CD4-positive, alpha-beta T cell (primary cell): Measurements from ENCODE around the gene RASA1. TPM values are rescaled to one million over a fixed set of nuclear protein-coding genes. Genes with fewer than 3 reads are reported as not detected.
"Not testable (repeated sequence)": the region's sequence is repeated elsewhere in the genome, so short reads cannot be mapped to it uniquely, and the experiment has no call there.

ENCODE experiments used
- ATAC-seq: fragments of 200-7000 bp; cut with Tn5 transposase; one replicate; pipeline ENCODE4 v1.10.0; 2022; ENCODE audit warnings: mild to moderate bottlenecking; ENCODE audit not compliant: poor library complexity
- CTCF ChIA-PET: fragments of 350-600 bp; sonication (Branson Sonifier 250); formaldehyde crosslinking; loops from one replicate; lab custom pipeline; 2021; ENCODE audit warnings: antibody characterized with exemption, inconsistent platforms; lab: Charles Lee
- POLR2A ChIA-PET: fragments of 350-600 bp; sonication (Branson Sonifier 250); formaldehyde crosslinking; loops from one replicate; lab custom pipeline; 2021; ENCODE audit warnings: antibody characterized with exemption, inconsistent platforms; lab: Charles Lee
- DNase-seq, 14 experiments: peaks; one replicate each; pipeline ENCODE4 v3.0.0-alpha.2; 2013 to 2020; ENCODE audit warnings: mixed read lengths in 2 of 14
- H3K27ac ChIP-seq, 2 donors: one replicate each; pipeline versions ENCODE4 v1.5.1 to v1.7.0; 2013; ENCODE audit warnings: low read length in 2 of 2, low read depth in 1 of 2, mild to moderate bottlenecking in 1 of 2
- H3K27me3 ChIP-seq, 2 experiments: 1 replicate in 1 of 2; 2 replicates in 1 of 2; pipeline versions ENCODE4 v1.6.1 to v1.7.0; 2013; ENCODE audit warnings: low read length in 2 of 2, control low read depth in 1 of 2, mild to moderate bottlenecking in 1 of 2, moderate library complexity in 1 of 2; ENCODE audit not compliant: insufficient read depth in 2 of 2, control insufficient read depth in 1 of 2
- H3K36me3 ChIP-seq: one replicate; pipeline ENCODE4 v1.6.1; 2013; ENCODE audit warnings: low read length, control low read depth; ENCODE audit not compliant: insufficient read depth
- H3K4me1 ChIP-seq: one replicate; pipeline ENCODE4 v1.6.1; 2013; ENCODE audit warnings: low read length, control low read depth; ENCODE audit not compliant: insufficient read depth
- H3K4me3 ChIP-seq: one replicate; pipeline ENCODE4 v1.5.1; 2013; ENCODE audit warnings: mild to moderate bottlenecking, low read length, moderate library complexity
- H3K9me3 ChIP-seq, 2 experiments: 1 replicate in 1 of 2; 2 replicates in 1 of 2; pipeline versions ENCODE4 v1.6.1 to v1.7.0; 2013; ENCODE audit warnings: low read length in 2 of 2, mild to moderate bottlenecking in 2 of 2, control low read depth in 1 of 2, moderate library complexity in 1 of 2; ENCODE audit not compliant: control insufficient read depth in 1 of 2, insufficient read depth in 1 of 2
- H3K27ac Mint-ChIP-seq: one replicate; pipeline ENCODE4 v1.8.0; 2020; ENCODE audit warnings: mixed read lengths
- H3K27me3 Mint-ChIP-seq: one replicate; pipeline ENCODE4 v1.8.0; 2021; ENCODE audit warnings: mixed read lengths
- H3K36me3 Mint-ChIP-seq: one replicate; pipeline ENCODE4 v1.8.0; 2021; ENCODE audit warnings: low read depth, mixed read lengths
- H3K4me1 Mint-ChIP-seq: one replicate; pipeline ENCODE4 v1.8.0; 2021; ENCODE audit warnings: low read depth, mixed read lengths
- H3K4me3 Mint-ChIP-seq: one replicate; pipeline ENCODE4 v1.8.0; 2020; ENCODE audit warnings: mild to moderate bottlenecking, mixed read lengths
- H3K9me3 Mint-ChIP-seq: one replicate; pipeline ENCODE4 v1.8.0; 2020; ENCODE audit warnings: mixed read lengths
- intact Hi-C, 2 experiments: fragments of 100-400 bp; cut with DNase I in 1 of 2; cut with micrococcal nuclease in 1 of 2; formaldehyde crosslinking; loops; one replicate each; pipeline versions ENCODE4 v1.15.1 to v1.9.0; 2023 to 2025; cut with DNase I, micrococcal nuclease
- total RNA-seq, 174 experiments: library from RNA in 2 of 174; stranded (reverse) in 2 of 174; gene quantifications; one replicate each; pipeline ENCODE4 v1.2.3 and lab custom pipeline; 2021 to 2026
- TF ChIP-seq, protein P1 (sequence below): fragments of 200-600 bp; IDR thresholded peaks from one replicate; pipeline ENCODE4 v1.8.0; 2022; ENCODE audit warnings: antibody characterized with exemption, mild to moderate bottlenecking

The RASA1 gene
- total RNA-seq, 2 experiments from 2014 or later, result 15.1 to 15.4 TPM

DNA sequence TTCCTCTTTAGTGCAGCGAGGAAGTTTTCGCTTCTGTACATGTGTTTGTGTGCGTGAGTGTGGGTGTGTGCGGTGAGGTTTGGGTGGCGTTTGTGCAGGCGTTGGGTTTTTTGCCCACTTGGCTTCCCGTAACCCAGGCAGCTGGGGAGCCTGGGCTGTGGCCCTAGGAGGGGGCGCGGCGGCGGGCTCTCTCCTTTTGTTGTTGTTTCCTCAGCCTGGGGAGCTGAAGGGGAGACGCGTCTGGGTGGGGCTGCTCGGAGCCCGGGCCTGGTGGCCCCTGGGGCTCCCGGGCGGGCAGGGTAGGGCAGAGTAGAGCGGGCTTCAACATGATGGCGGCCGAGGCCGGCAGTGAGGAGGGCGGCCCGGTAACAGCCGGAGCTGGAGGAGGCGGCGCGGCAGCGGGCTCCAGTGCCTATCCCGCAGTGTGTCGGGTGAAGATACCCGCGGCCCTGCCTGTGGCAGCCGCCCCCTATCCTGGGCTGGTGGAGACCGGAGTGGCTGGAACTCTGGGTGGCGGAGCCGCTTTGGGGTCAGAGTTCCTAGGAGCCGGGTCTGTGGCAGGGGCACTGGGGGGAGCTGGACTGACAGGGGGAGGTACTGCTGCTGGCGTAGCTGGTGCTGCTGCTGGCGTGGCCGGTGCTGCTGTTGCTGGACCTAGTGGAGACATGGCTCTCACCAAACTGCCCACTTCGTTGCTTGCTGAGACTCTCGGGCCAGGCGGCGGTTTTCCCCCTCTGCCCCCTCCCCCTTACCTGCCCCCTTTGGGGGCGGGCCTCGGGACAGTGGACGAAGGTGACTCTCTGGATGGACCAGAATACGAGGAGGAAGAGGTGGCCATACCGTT, 665 bp downstream of the RASA1 start:
- DNase-seq (peak in 13 of 14 experiments; percentile 41 to 87 (median 60)), ATAC-seq (peak; percentile 75)
- H3K4me1 ChIP-seq, result peaks cover 28% of the 10 kb centered on the region
- TF ChIP-seq, protein P1, sequence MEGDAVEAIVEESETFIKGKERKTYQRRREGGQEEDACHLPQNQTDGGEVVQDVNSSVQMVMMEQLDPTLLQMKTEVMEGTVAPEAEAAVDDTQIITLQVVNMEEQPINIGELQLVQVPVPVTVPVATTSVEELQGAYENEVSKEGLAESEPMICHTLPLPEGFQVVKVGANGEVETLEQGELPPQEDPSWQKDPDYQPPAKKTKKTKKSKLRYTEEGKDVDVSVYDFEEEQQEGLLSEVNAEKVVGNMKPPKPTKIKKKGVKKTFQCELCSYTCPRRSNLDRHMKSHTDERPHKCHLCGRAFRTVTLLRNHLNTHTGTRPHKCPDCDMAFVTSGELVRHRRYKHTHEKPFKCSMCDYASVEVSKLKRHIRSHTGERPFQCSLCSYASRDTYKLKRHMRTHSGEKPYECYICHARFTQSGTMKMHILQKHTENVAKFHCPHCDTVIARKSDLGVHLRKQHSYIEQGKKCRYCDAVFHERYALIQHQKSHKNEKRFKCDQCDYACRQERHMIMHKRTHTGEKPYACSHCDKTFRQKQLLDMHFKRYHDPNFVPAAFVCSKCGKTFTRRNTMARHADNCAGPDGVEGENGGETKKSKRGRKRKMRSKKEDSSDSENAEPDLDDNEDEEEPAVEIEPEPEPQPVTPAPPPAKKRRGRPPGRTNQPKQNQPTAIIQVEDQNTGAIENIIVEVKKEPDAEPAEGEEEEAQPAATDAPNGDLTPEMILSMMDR, result no peak
- H3K27me3 ChIP-seq, result no peaks in the 10 kb centered on the region
- H3K4me3 ChIP-seq, result peak overlapping the region; percentile 72
- ChIA-PET CTCF (interaction anchor here (1.0 to 1.5 kb wide), 5 partner anchors 16 to 132 kb away, joined by 3 to 5 read pairs (median 3); no protein-coding TSS in a partner anchor), POLR2A (interaction anchor here (0.5 to 3.7 kb wide), 14 partner anchors 9 to 147 kb away, joined by 3 to 30 read pairs (median 4); partner anchors contain the start of gene CCNH)
- H3K9me3 ChIP-seq, result no peaks in the 10 kb centered on the region
- no peaks in the 10 kb centered on the region for H3K36me3 ChIP-seq
- peaks cover 36% of the 10 kb centered on the region for H3K4me1 Mint-ChIP-seq
- H3K27ac Mint-ChIP-seq, result peak overlapping the region; percentile 83
- peak overlapping the region; percentile 93 for H3K4me3 Mint-ChIP-seq
- peaks cover 30% of the 10 kb centered on the region for H3K36me3 Mint-ChIP-seq
- intact Hi-C loops, result loop anchor here (2.0 to 10.0 kb wide), 7 partner anchors 39 to 146 kb away; no protein-coding TSS in a partner anchor
- no peaks in the 10 kb centered on the region for H3K27me3 Mint-ChIP-seq
- no peaks in the 10 kb centered on the region for H3K9me3 Mint-ChIP-seq
- peak overlapping the region; percentile 36 to 77 for H3K27ac ChIP-seq

GRCh38 chr5:87268970-87269377, 1.3 kb downstream of the RASA1 start:
- H3K4me1 Mint-ChIP-seq, result peaks cover 42% of the 10 kb centered on the region
- intact Hi-C loops, result loop anchor here (2.0 to 10.0 kb wide), 7 partner anchors 38 to 147 kb away; no protein-coding TSS in a partner anchor

DNA sequence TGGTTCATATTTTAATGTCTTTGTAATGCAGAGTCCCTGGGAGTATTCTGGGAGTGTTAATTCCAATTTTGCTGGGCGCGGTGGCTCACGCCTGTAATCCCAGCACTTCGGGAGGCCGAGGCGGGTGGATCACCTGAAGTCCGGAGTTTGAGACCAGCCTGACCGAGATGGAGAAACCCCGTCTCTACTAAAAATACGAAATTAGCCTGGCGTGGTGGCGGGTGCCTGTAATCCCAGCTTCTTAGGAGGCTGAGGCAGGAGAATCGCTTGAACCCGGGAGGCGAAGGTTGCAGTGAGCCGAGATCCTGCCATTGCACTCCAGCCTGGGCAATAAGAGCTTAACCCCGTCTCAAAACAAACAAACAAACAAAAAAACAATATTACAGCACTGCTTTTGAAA, 3.2 kb downstream of the RASA1 start:
- H3K4me1 ChIP-seq, result peaks cover 40% of the 10 kb centered on the region
- H3K27me3 Mint-ChIP-seq, DNase-seq, H3K4me3 ChIP-seq, intact Hi-C loops, H3K27ac Mint-ChIP-seq, H3K9me3 Mint-ChIP-seq, H3K27me3 ChIP-seq, ATAC-seq, H3K27ac ChIP-seq, CTCF ChIA-PET, H3K36me3 ChIP-seq, H3K9me3 ChIP-seq: not testable (repeated sequence)
- Mint-ChIP-seq H3K4me1 (peaks cover 62% of the 10 kb centered on the region), H3K36me3 (peaks cover 33% of the 10 kb centered on the region), H3K4me3 (peak overlapping the region; percentile 47)
- POLR2A ChIA-PET, result interaction anchor here (0.9 kb wide), 1 partner anchor 9 kb away, joined by 4 read pairs; no protein-coding TSS in a partner anchor

More at GRCh38 chr5:87268970-87269377, 1.3 kb downstream of the RASA1 start:
- ATAC-seq (no peak), DNase-seq (peak in 1 of 14 experiments; percentile 17)
- peaks cover 30% of the 10 kb centered on the region for H3K36me3 Mint-ChIP-seq
- TF ChIP-seq, protein P1, result no peak
- H3K4me1 ChIP-seq, result peaks cover 33% of the 10 kb centered on the region
- H3K27me3 Mint-ChIP-seq, result no peaks in the 10 kb centered on the region
- ChIA-PET CTCF (interaction anchor here (1.1 to 1.5 kb wide), 4 partner anchors 15 to 70 kb away, joined by 3 to 5 read pairs (median 4); no protein-coding TSS in a partner anchor), POLR2A (interaction anchor here (0.7 to 3.7 kb wide), 8 partner anchors 10 to 148 kb away, joined by 3 to 30 read pairs (median 4); partner anchors contain the start of gene CCNH)
- H3K4me3 Mint-ChIP-seq, result peak overlapping the region; percentile 93
- no peaks in the 10 kb centered on the region for H3K36me3 ChIP-seq
- no peaks in the 10 kb centered on the region for H3K9me3 ChIP-seq
- peak overlapping the region; percentile 72 for H3K4me3 ChIP-seq
- H3K9me3 Mint-ChIP-seq, result no peaks in the 10 kb centered on the region
- H3K27me3 ChIP-seq, result no peaks in the 10 kb centered on the region
- H3K27ac ChIP-seq, result peak overlapping the region in 1 of 2 donors; percentile 36
- peak overlapping the region; percentile 83 for H3K27ac Mint-ChIP-seq
